ENCODE results near the gene C17orf67. TPM values are rescaled to one million over a fixed set of nuclear protein-coding genes. Genes with fewer than 3 reads are reported as not detected.

The C17orf67 gene
- total and polyA plus RNA-seq, 2 of the 13 experiments (the other 11 are each of a cell fraction or from before 2014, with no cell fraction given): 0.41 to 0.86 TPM

- TF ChIP-seq ZBTB1 (CRISPR knock-in tag; IDR thresholded peaks at IDR 0.05; ENCODE audit: borderline replicate concordance): no peak
- no peak for TF ChIP-seq ZBTB39 (CRISPR knock-in tag; IDR thresholded peaks at IDR 0.05)
- TF ChIP-seq CTCF (CRISPR knock-in tag; IDR thresholded peaks at IDR 0.05): peak; percentile 95
- no peak for TF ChIP-seq SMAD9 (CRISPR knock-in tag; IDR thresholded peaks at IDR 0.05)
- TF ChIP-seq SNAPC4 (CRISPR knock-in tag; IDR thresholded peaks at IDR 0.05): no peak
- TF ChIP-seq CAMTA2 (CRISPR knock-in tag; IDR thresholded peaks at IDR 0.05; ENCODE audit: borderline replicate concordance): no peak
- TF ChIP-seq SRSF9 (IDR thresholded peaks at IDR 0.05; ENCODE audit: borderline replicate concordance, insufficient read depth, low read depth, low read length, poor library complexity, severe bottlenecking): no peak
- peak; percentile 51; the same call in 1 of the 2 replicates for TF ChIP-seq MXD3 (CRISPR knock-in tag; IDR thresholded peaks at IDR 0.05)
- TF ChIP-seq KMT2B (CRISPR knock-in tag; IDR thresholded peaks at IDR 0.05): 0 out of 2 replicates have a peak, but pooled peaks have one; percentile 22
- peak; percentile 51; the same call in 1 of the 2 replicates for TF ChIP-seq ZBTB14 (CRISPR knock-in tag; IDR thresholded peaks at IDR 0.05)
- TF ChIP-seq ZNF510 (CRISPR knock-in tag; IDR thresholded peaks at IDR 0.05; ENCODE audit: low read depth): no peak
- TF ChIP-seq HNRNPH1 (optimal IDR thresholded peaks at IDR 0.05; ENCODE audit: low read depth, low read length): no peak
- TF ChIP-seq ZNF232 (CRISPR knock-in tag; IDR thresholded peaks at IDR 0.05; ENCODE audit: borderline replicate concordance): no peak; the same call in 1 of the 2 replicates
- no peak for TF ChIP-seq MTA3 (CRISPR knock-in tag; IDR thresholded peaks at IDR 0.05)
- no peak for TF ChIP-seq NBN (conservative IDR thresholded peaks at IDR 0.05)
- no peak for TF ChIP-seq KLF15 (CRISPR knock-in tag; IDR thresholded peaks at IDR 0.05; ENCODE audit: borderline replicate concordance)
- no peak for TF ChIP-seq JUND (CRISPR knock-in tag; IDR thresholded peaks at IDR 0.05)
- peak; percentile 51; the same call in 1 of the 2 replicates for TF ChIP-seq KLF12 (CRISPR knock-in tag; IDR thresholded peaks at IDR 0.05; ENCODE audit: borderline replicate concordance)
Observed at GRCh38 chr17:56779898-56780777, 53.6 kb downstream of the C17orf67 start (continued).
